ENCODE data around the gene ARHGEF7. TPM values are rescaled to one million over a fixed set of nuclear protein-coding genes. Genes with fewer than 3 reads are reported as not detected.
"Not testable (repeated sequence)": the region's sequence is repeated elsewhere in the genome, so short reads cannot be mapped to it uniquely, and the experiment has no call there.

The ARHGEF7 gene
- total RNA-seq, 1 donor from 2014 or later = 61.8 TPM

GRCh38 chr13:111251646-111252445 lies 136.7 kb downstream of the ARHGEF7 start:
- intact Hi-C loops (cut with micrococcal nuclease) = no loop called here

GRCh38 chr13:111252446-111253364 lies 137.6 kb downstream of the ARHGEF7 start:
- intact Hi-C loops (cut with micrococcal nuclease) = no loop called here

DNA sequence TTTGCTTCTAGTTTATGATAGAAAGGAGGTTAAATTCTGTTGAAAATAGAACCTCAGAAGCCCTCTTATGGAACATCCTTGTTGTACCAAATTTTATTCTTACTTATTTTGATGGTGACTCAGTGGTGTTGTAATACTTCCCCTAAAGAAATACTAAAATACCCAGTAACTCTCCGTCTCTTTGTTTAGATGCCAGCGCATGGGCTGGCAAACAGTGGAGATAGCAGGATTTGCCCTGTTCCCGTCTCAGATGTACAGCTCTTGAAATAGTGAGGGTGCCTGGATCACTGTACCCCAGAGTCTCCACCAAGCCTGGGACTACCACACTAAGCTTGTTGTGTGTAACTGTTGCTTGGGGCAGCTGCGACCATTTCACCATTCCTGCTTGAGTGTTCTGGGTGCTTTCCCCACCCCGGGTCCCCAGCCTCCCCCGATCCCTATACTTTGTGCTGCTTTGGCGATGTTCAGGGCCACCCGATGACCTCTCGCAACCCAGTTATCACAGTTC lies 138.3 kb downstream of the ARHGEF7 start:
- intact Hi-C loops (cut with micrococcal nuclease) = no loop called here

- intact Hi-C loops (cut with micrococcal nuclease) = no loop called here
These were observed 140.2 kb downstream of the ARHGEF7 start for GRCh38 chr13:111255228-111255790.

DNA sequence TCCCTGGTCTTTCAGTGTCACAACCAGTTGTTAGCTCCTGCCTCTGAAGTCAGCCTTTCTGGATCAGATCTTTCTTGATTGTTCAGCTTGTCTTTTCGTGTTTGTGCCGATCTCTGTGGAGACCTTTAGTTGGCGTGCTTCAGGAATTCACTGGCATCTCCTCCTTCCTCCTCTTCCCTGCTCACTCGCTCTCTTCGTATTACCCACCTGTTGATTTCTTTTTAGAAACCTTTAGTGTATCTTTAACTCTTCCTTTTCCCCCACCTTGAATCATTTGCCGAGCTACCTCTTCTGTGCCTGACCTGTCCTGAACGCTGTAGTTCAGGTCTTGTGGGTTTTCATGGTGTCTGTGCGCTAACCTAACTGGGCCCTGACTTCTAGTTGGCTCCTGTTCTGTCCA lies 141.3 kb downstream of the ARHGEF7 start:
- intact Hi-C loops (cut with micrococcal nuclease) = no loop called here

- intact Hi-C loops (cut with micrococcal nuclease) = no loop called here
These were observed 141.8 kb downstream of the ARHGEF7 start for GRCh38 chr13:111256946-111257345.

GRCh38 chr13:111257899-111258298 lies 142.8 kb downstream of the ARHGEF7 start:
- intact Hi-C loops (cut with micrococcal nuclease) = not testable (repeated sequence)

DNA sequence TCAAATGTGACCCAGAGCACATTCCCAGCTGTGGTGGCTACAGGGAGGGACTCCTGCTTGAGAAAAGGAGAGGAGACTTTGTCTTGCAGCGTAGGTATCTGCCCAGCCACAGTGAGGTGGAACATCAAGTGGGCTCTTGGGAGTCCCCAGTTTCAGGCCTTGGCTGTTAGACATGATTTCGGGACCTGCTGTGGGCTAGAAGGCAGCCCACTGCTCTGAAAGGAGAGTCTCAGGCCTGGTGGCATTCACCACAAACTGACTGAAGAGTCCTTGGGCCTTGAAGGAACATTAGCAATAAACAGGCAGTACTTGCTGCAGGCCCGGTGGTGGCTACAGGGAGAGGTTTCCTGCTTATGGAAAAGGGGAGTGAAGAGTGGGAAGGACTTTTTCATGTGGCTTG lies 143.5 kb downstream of the ARHGEF7 start:
- intact Hi-C loops (cut with micrococcal nuclease) = no loop called here

DNA sequence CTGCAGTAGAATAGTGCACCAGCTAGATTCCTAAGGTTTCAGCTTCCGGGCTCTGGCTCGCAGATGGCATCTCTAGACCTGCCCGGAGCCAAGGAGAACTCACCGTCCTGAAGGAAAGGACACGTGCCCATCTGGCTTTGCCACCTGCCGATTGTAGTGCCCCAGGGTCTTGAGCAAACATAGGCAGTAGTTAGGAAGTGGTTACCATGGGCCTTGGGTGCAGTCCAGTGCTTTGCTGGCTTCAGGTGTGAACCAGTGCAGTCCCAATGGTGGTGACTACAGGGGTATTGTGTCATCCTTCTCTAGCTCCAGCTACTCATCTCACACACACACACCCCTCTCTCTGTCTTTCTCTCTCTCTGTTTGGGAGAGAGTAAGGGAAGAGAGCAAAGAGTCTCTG lies 143.9 kb downstream of the ARHGEF7 start:
- intact Hi-C loops (cut with micrococcal nuclease) = no loop called here

GRCh38 chr13:111261326-111261725 lies 146.2 kb downstream of the ARHGEF7 start:
- intact Hi-C loops (cut with micrococcal nuclease) = no loop called here

- intact Hi-C loops (cut with micrococcal nuclease) = no loop called here
These were observed 147.2 kb downstream of the ARHGEF7 start for GRCh38 chr13:111262281-111262680.

GRCh38 chr13:111262715-111263114 lies 147.6 kb downstream of the ARHGEF7 start:
- intact Hi-C loops (cut with micrococcal nuclease) = no loop called here

DNA sequence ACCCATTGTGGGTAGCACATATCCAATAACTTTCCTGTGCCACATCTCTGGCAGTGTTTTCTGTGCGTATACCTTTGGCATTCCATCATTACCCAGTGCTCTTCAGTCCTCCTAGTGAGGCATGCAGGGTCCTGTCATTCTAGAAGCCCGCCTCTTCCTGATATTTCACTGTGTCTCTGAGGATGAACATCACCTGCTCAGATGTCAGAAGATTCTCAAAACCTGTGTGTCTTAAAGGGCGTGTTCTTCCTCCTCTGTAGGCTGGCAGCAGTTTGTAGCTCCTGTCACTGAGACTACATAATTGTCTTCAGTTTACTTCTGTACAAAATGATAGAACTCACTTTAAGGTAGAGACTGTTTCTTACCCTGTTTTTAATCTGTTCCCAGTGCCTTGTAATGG lies 148.5 kb downstream of the ARHGEF7 start:
- intact Hi-C loops (cut with micrococcal nuclease) = no loop called here

- intact Hi-C loops (cut with micrococcal nuclease) = no loop called here
These were observed 150.0 kb downstream of the ARHGEF7 start for GRCh38 chr13:111265006-111265700.

DNA sequence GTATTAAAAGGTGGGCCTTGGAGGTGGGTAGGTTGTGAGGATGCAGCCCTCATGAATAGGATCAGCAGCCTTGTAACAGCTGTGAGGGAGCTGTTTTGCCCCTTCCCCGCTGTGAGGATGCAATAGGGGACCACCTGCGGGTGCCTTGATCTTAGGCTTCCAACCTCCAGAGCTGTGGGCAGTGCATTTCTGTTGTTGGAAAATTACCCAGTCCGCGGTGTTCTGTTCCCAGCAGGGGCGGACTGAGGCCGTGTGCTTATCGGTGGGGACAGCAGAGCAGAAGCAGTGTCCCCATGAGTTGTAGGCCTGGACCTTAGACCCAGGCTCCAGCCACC lies 150.6 kb downstream of the ARHGEF7 start:
- intact Hi-C loops (cut with micrococcal nuclease) = no loop called here

DNA sequence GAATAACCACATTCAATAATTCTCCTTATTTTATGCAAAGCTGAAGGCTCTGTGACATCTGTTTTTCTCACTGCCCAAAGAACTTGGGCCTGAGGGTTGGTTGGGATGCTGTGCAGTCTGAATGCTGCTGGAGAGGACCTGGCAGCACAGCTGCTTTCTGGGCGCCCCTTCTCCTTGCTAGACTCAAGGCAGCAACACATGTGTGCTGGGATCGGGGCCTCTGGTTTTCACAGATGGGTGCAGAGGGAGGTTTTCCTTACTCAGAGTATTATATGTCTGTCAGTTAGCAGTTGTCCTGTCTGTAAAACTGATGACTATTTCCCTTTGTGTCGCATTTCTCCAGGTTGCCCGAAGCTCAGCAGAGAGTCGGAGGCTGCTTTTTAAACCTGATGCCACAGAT lies 152.1 kb downstream of the ARHGEF7 start:
- intact Hi-C loops (cut with micrococcal nuclease) = no loop called here

GRCh38 chr13:111267784-111268183 lies 152.7 kb downstream of the ARHGEF7 start:
- intact Hi-C loops (cut with micrococcal nuclease) = no loop called here

DNA sequence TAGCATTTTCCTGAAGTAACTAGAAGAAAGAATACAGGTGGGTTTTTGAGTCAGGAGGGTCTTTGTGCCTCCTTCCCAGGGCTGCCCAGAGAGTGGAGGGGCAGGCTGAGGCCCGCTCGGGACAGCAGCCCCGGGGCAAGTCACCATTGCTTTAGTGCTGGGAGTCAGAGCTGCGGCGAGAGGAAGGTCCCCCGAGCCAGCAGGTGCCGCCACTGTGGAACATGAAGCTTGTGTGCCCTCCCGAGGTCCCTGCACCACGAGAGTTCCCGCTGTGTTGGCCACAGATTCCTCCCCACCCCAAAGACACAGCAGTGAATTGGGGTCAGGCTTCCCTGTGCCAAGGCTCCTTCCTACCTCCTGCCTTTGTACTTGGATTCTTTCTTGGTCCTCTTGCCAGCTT lies 154.4 kb downstream of the ARHGEF7 start:
- intact Hi-C loops (cut with micrococcal nuclease) = no loop called here

- intact Hi-C loops (cut with micrococcal nuclease) = no loop called here
These were observed 155.0 kb downstream of the ARHGEF7 start for GRCh38 chr13:111270126-111270525.

DNA sequence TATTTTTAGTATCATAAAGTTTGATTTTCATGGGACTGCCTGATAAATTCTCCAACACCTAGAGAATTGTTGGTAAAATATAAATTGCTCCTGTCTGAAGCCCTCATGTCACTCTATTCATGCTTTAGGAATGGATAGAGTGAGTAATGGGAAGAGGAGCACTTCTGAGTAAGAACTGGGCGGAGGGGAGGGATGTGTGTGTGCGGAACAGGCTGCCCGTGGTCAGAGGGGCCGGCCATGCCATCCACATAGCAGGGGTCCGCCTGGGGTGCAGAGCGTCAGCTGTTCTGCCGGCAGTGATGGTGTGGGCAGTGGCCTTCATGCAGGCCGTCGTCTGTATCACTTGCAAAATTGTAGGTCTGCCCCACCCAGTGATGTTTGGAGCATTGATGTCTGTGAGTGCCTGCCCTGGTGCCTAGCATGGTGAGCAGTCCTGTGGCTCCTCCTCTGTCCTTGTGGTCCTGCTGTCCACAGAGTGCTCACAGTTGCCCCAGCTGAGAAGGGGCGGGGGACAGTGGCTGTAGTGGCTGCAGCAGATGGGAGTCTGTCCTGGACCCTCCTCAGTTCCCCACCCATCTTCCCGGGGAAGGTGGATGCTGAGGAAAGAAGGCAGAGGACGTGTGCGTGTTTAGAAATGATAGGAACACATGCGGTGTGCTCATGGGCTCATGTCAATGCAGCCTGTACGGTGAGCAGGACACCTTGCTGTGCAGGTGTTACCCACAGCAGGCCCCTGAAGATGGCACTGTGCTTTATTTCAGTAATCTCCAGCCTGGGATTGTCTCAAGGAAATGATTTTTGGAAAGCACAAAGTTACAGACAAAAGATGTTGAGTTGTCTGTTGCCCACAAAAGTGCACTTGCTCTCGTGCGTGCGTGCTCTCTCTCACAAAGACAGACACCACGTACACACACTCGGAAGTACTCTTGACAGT lies 155.9 kb downstream of the ARHGEF7 start:
- intact Hi-C loops (cut with micrococcal nuclease) = no loop called here
